ENCODE measurements around the gene NOL4L.

The NOL4L gene

DNA sequence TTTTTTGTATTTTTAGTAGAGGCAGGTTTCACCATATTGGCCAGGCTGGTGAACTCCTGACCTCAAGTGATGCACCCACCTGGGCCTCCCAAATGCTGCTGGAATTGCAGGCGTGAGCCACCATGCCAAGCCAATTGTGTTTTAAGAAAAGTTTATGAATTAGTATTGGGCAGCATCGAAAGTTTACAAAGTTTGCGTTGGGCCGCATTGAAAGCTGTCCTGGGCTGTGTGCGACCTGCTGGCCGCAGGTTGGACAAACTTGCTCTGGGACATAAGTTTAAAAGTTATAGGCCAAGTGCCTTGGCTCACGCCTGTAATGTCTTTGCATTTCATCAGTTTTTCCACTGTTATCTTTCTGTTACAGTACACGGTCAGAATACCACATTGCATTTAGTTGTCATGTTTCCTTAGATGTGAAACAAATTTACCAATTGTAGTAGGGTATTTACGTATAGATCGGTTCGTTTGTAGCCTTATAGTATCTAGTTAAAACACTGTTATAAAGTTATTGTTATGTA is 187.5 kb downstream of the NOL4L start:
- no peak for DNase-seq

DNA sequence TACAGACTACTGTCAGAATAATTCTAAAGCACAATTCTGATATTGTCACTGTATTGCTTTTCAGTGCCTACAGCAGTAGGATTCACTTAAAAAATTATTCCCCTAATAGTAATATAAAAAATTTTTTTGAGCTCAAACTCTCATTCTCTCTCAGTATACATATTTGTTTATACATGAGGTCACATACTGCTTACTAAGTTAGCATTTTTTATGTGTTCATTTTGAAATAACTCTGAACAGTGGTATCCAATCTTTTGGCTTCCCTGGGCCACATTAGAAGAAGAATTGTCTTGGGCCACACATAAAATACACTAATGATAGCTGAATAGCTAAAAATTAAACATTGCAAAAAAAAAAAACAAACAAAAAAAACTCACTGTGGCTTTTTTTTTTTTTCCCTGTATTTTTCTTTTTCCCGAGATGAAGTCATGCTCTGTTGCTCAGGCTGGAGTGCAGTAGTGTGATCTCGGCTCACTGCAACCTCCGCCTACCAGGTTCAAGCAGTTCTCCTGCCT is 188.4 kb downstream of the NOL4L start:
- no peak for DNase-seq

DNA sequence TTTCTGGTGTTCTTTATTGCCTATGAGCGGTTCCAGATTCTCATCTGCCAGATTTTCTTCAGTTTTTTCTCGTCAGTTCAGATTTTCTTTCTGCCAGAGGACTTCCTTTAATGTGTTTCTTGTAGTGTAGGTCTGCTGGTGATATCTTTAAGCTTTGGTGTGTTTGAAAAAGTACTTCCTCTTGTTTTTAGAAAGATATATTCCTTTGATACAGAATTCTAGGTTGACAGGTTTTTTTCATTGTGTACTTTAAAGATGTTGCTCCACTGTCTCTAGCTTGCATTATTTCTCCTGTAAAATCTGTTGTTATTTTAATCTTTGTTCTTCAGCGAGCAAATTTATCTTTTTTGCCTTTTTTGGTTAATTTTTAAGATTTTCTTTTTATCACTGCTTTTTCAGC is 190.1 kb downstream of the NOL4L start:
- DNase-seq, result no peak

All from activated CD4-positive, alpha-beta T cell treated with anti-CD3 and anti-CD28 coated beads, Interleukin-2, amount 50 U/mL, for 1 hour (primary cell).